MCF 10A (cell line): ENCODE measurements around the gene HNRNPA1. TPM values are rescaled to one million over a fixed set of nuclear protein-coding genes. Genes with fewer than 3 reads are reported as not detected.

ENCODE experiments used
- BruUV-seq: library from RNA; stranded (reverse); fragments of 400-500 nt; replicated peaks from 2 replicates; lab custom pipeline; 2021; lab: Mats Ljungman, UMichigan
- CTCF ChIA-PET: fragments of 300-600 bp; sonication (Branson Sonifier 250); formaldehyde crosslinking; extraction: SDS; loops from one replicate; lab custom pipeline; 2021; ENCODE audit warnings: antibody characterized with exemption, inconsistent platforms; lab: Yijun Ruan, JAX
- POLR2A ChIA-PET: fragments of 300-600, 350-650 bp; sonication (Branson Sonifier 250); formaldehyde crosslinking; extraction: SDS; loops from one replicate; lab custom pipeline; 2020; ENCODE audit warnings: antibody characterized with exemption, inconsistent platforms; lab: Yijun Ruan, JAX
- DNase-seq: peaks from one replicate; pipeline ENCODE4 v3.0.0-alpha.2; 2018; ENCODE audit not compliant: unreplicated experiment
- H3K27ac Mint-ChIP-seq: one replicate; pipeline ENCODE4 v1.8.0; 2022; ENCODE audit warnings: mild to moderate bottlenecking, low read depth, mixed read lengths; ENCODE audit not compliant: unreplicated experiment
- H3K27me3 Mint-ChIP-seq: one replicate; pipeline ENCODE4 v1.8.0; 2022; ENCODE audit warnings: mixed read lengths; ENCODE audit not compliant: insufficient read depth, unreplicated experiment
- H3K36me3 Mint-ChIP-seq: one replicate; pipeline ENCODE4 v1.8.0; 2022; ENCODE audit warnings: mild to moderate bottlenecking, moderate library complexity, mixed read lengths; ENCODE audit not compliant: insufficient read depth, unreplicated experiment
- H3K4me1 Mint-ChIP-seq: one replicate; pipeline ENCODE4 v1.8.0; 2022; ENCODE audit warnings: mixed read lengths; ENCODE audit not compliant: insufficient read depth, unreplicated experiment
- H3K4me3 Mint-ChIP-seq: one replicate; pipeline ENCODE4 v1.8.0; 2022; ENCODE audit warnings: mild to moderate bottlenecking, moderate library complexity, mixed read lengths; ENCODE audit not compliant: unreplicated experiment
- H3K9me3 Mint-ChIP-seq: one replicate; pipeline ENCODE4 v1.8.0; 2022; ENCODE audit warnings: mixed read lengths; ENCODE audit not compliant: unreplicated experiment
- CTCF ChIP-seq: fragments of 200-600 bp; IDR thresholded peaks from one replicate; pipeline ENCODE4 v1.8.0; 2022; ENCODE audit warnings: antibody characterized with exemption, mild to moderate bottlenecking; ENCODE audit not compliant: unreplicated experiment
- intact Hi-C: fragments of 100-400 bp; cut with micrococcal nuclease; formaldehyde crosslinking; loops from 2 replicates; pipeline ENCODE4 v1.14.1; 2022
- total RNA-seq: library from RNA; stranded (reverse); gene quantifications from 2 replicates; pipeline ENCODE4 v1.2.3, GENCODE V29; 2022

Gene HNRNPA1
- total RNA-seq, 1 experiment from 2014 or later = 1,435 TPM

- Mint-ChIP-seq H3K27ac (peak overlapping the region; percentile 83), H3K4me3 (peak overlapping the region; percentile 63), H3K36me3 (peaks cover 44% of the 10 kb centered on the region), H3K9me3 (no peaks in the 10 kb centered on the region), H3K4me1 (peaks cover 14% of the 10 kb centered on the region), H3K27me3 (no peaks in the 10 kb centered on the region)
- TF ChIP-seq CTCF = no peak
- DNase-seq = peak; percentile 76
- ChIA-PET POLR2A (interaction anchor here (0.6 to 6.9 kb wide), 15 partner anchors 13 to 109 kb away, joined by 3 to 99 read pairs (median 5); partner anchors contain the start of genes CBX5 and HNRNPA1), CTCF (interaction anchor here (0.6 to 3.8 kb wide), 13 partner anchors 8 to 120 kb away, joined by 3 to 19 read pairs (median 4); partner anchors contain the start of gene COPZ1)
- intact Hi-C loops = loop anchor here (2.0 kb wide), 1 partner anchor 21 kb away; the partner anchor contains the start of genes CBX5 and HNRNPA1
- BruUV-seq = no TSS peak
Measured at GRCh38 chr12:54259194-54260011, 21.1 kb upstream of the HNRNPA1 start.

DNA sequence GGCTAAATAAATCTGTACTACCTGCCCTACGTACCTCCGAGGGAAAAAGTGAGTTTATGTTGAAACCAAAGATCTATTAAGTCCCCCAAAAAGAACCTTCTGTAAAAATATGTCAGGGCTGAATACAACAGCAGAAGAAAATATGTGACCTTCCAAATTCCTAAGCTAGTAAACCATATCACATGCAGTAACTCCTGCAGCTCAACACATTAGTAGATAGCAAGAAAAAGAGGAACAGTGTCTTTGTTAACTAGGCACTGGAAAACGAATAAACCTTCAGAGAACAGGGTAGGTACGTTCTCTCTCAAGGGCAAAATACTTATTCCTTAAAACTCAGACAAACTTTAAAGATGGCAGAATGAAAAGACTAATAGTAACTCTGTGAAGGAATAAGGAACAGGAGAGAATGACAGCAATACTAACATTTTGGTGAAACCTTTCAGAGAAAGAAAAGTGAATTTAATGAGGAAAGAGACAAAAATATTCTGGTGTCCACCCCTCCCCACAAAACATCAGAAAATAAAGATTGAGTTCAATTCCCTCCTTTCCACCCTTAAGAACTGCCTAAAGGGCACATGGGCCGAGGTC, 18.6 kb upstream of the HNRNPA1 start:
- peaks cover 14% of the 10 kb centered on the region for H3K4me1 Mint-ChIP-seq
- peak overlapping the region; percentile 49 for H3K27ac Mint-ChIP-seq
- H3K36me3 Mint-ChIP-seq = peaks cover 19% of the 10 kb centered on the region
- H3K9me3 Mint-ChIP-seq = no peaks in the 10 kb centered on the region
- POLR2A ChIA-PET = interaction anchor here (0.6 to 6.9 kb wide), 5 partner anchors 18 to 97 kb away, joined by 3 to 99 read pairs (median 4); partner anchors contain the start of genes CBX5 and HNRNPA1
- BruUV-seq = no TSS peak
- intact Hi-C loops = no loop called here
- H3K4me3 Mint-ChIP-seq = peak overlapping the region; percentile 29
- H3K27me3 Mint-ChIP-seq = no peaks in the 10 kb centered on the region
- DNase-seq = no peak
- no peak for TF ChIP-seq CTCF
- CTCF ChIA-PET = interaction anchor here (0.6 to 3.8 kb wide), 3 partner anchors 10 to 107 kb away, joined by 3 to 19 read pairs (median 3); no protein-coding TSS in a partner anchor

GRCh38 chr12:54262403-54262925, 18.1 kb upstream of the HNRNPA1 start:
- Mint-ChIP-seq H3K27me3 (no peaks in the 10 kb centered on the region), H3K27ac (peak overlapping the region; percentile 49), H3K4me3 (peak overlapping the region; percentile 29), H3K36me3 (peaks cover 15% of the 10 kb centered on the region), H3K9me3 (no peaks in the 10 kb centered on the region), H3K4me1 (peaks cover 14% of the 10 kb centered on the region)
- TF ChIP-seq CTCF = no peak
- BruUV-seq = no TSS peak
- intact Hi-C loops = no loop called here
- ChIA-PET CTCF (interaction anchor here (0.6 to 3.8 kb wide), 10 partner anchors 10 to 117 kb away, joined by 3 to 19 read pairs (median 4); partner anchors contain the start of gene COPZ1), POLR2A (interaction anchor here (0.6 to 6.9 kb wide), 8 partner anchors 9 to 97 kb away, joined by 3 to 99 read pairs (median 4); partner anchors contain the start of genes CBX5 and HNRNPA1)
- DNase-seq = peak; percentile 81
